ENCODE measurements around the gene NHLH1.

- TF ChIP-seq CTCF (IDR thresholded peaks at IDR 0.05; ENCODE audit: low read depth, low read length, missing input control) (no peak), EGR1 (IDR thresholded peaks at IDR 0.05; ENCODE audit: low read depth in 2 of 2) (no peak), MAX (IDR thresholded peaks at IDR 0.05) (no peak), NR2F2 (IDR thresholded peaks at IDR 0.05) (no peak), TAF1 (conservative IDR thresholded peaks at IDR 0.05) (no peak), REST (IDR thresholded peaks at IDR 0.05) (no peak), HNF4A (conservative IDR thresholded peaks at IDR 0.05) (peak in 1 of 2 donors; percentile 13)
These were observed 22.6 kb upstream of the NHLH1 start for GRCh38 chr1:160344241-160344640.

All from liver (tissue), 3 donors.